ENCODE measurements around the gene ZNF627.

Gene ZNF627

GRCh38 chr19:11598103-11598483 is 810 bp downstream of the ZNF627 start:
- TF ChIP-seq GATA2 (IDR thresholded peaks at IDR 0.05; ENCODE audit: low read depth, low read length), result no peak
- no peak for TF ChIP-seq GATA3 (IDR thresholded peaks at IDR 0.05; ENCODE audit: low read depth, low read length)

- no peak for TF ChIP-seq GATA2 (IDR thresholded peaks at IDR 0.05; ENCODE audit: low read depth, low read length)
- no peak for TF ChIP-seq GATA3 (IDR thresholded peaks at IDR 0.05; ENCODE audit: low read depth, low read length)
Measured at GRCh38 chr19:11598746-11599145, 1.5 kb downstream of the ZNF627 start.

GRCh38 chr19:11606484-11606883 is 9.2 kb downstream of the ZNF627 start:
- TF ChIP-seq GATA3 (IDR thresholded peaks at IDR 0.05; ENCODE audit: low read depth, low read length) (no peak), GATA2 (IDR thresholded peaks at IDR 0.05; ENCODE audit: low read depth, low read length) (no peak)

GRCh38 chr19:11611730-11612129 is 14.4 kb downstream of the ZNF627 start:
- TF ChIP-seq GATA2 (IDR thresholded peaks at IDR 0.05; ENCODE audit: low read depth, low read length) (no peak), GATA3 (IDR thresholded peaks at IDR 0.05; ENCODE audit: low read depth, low read length) (no peak)

- TF ChIP-seq GATA3 (IDR thresholded peaks at IDR 0.05; ENCODE audit: low read depth, low read length) (no peak), GATA2 (IDR thresholded peaks at IDR 0.05; ENCODE audit: low read depth, low read length) (no peak)
Measured at GRCh38 chr19:11612816-11613511, 15.7 kb downstream of the ZNF627 start.

GRCh38 chr19:11617180-11618062 is 20.1 kb downstream of the ZNF627 start:
- TF ChIP-seq GATA2 (IDR thresholded peaks at IDR 0.05; ENCODE audit: low read depth, low read length) (no peak), GATA3 (IDR thresholded peaks at IDR 0.05; ENCODE audit: low read depth, low read length) (no peak)

GRCh38 chr19:11620553-11620952 is 23.3 kb downstream of the ZNF627 start:
- TF ChIP-seq GATA3 (IDR thresholded peaks at IDR 0.05; ENCODE audit: low read depth, low read length) (no peak), GATA2 (IDR thresholded peaks at IDR 0.05; ENCODE audit: low read depth, low read length) (no peak)

GRCh38 chr19:11624069-11624463 is 26.8 kb downstream of the ZNF627 start:
- no peak for TF ChIP-seq GATA3 (IDR thresholded peaks at IDR 0.05; ENCODE audit: low read depth, low read length)
- no peak for TF ChIP-seq GATA2 (IDR thresholded peaks at IDR 0.05; ENCODE audit: low read depth, low read length)

- TF ChIP-seq GATA3 (IDR thresholded peaks at IDR 0.05; ENCODE audit: low read depth, low read length), result no peak
- no peak for TF ChIP-seq GATA2 (IDR thresholded peaks at IDR 0.05; ENCODE audit: low read depth, low read length)
Measured at GRCh38 chr19:11626252-11626651, 29.0 kb downstream of the ZNF627 start.

GRCh38 chr19:11633223-11633622 is 35.9 kb downstream of the ZNF627 start:
- TF ChIP-seq GATA3 (IDR thresholded peaks at IDR 0.05; ENCODE audit: low read depth, low read length), result no peak
- no peak for TF ChIP-seq GATA2 (IDR thresholded peaks at IDR 0.05; ENCODE audit: low read depth, low read length)

GRCh38 chr19:11639245-11639601 is 41.9 kb downstream of the ZNF627 start:
- TF ChIP-seq GATA2 (IDR thresholded peaks at IDR 0.05; ENCODE audit: low read depth, low read length) (no peak), GATA3 (IDR thresholded peaks at IDR 0.05; ENCODE audit: low read depth, low read length) (no peak)

- TF ChIP-seq GATA2 (IDR thresholded peaks at IDR 0.05; ENCODE audit: low read depth, low read length) (no peak), GATA3 (IDR thresholded peaks at IDR 0.05; ENCODE audit: low read depth, low read length) (no peak)
Measured at GRCh38 chr19:11639602-11640471, 42.6 kb downstream of the ZNF627 start.

GRCh38 chr19:11641244-11641643 is 44.0 kb downstream of the ZNF627 start:
- TF ChIP-seq GATA2 (IDR thresholded peaks at IDR 0.05; ENCODE audit: low read depth, low read length) (no peak), GATA3 (IDR thresholded peaks at IDR 0.05; ENCODE audit: low read depth, low read length) (no peak)

GRCh38 chr19:11642902-11643301 is 45.6 kb downstream of the ZNF627 start:
- TF ChIP-seq GATA2 (IDR thresholded peaks at IDR 0.05; ENCODE audit: low read depth, low read length) (no peak), GATA3 (IDR thresholded peaks at IDR 0.05; ENCODE audit: low read depth, low read length) (no peak)
